Fibroblast of mammary gland (primary cell): ENCODE results near the gene MTUS2.

Source experiments
- DNase-seq: peaks from one replicate; pipeline ENCODE4 v3.0.0-alpha.2; 2010; ENCODE audit warnings: low read depth
- H3K4me3 ChIP-seq: 2 replicates; pipeline ENCODE4 v1.5.1; 2011; ENCODE audit warnings: low read depth, mild to moderate bottlenecking, low read length, moderate library complexity; ENCODE audit not compliant: control insufficient read depth
- TF ChIP-seq, protein P1 (sequence below): conservative IDR thresholded peaks from 2 replicates; pipeline ENCODE4 v1.5.1; 2011; ENCODE audit warnings: low read depth, low read length, inconsistent platforms; ENCODE audit not compliant: control insufficient read depth, insufficient read depth

MTUS2 gene

DNA sequence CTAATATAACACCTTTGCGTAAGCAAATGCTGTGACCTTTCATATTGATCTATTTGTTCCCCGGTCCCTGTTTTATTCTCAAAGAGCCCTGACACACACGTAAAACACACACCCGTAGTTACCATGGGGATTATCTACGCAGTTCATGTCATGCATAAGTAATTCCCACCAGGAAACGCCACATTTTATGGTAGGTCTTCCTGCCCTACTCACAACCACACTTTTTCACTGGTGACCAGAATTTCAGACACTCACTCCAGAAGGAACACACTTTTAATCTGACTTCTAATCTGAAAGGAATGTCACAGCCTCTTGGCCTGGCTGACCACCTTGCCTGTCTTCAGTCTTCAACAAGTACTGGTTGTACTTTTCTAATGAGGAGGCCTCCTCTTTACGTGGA lies 728.6 kb downstream of the MTUS2 start:
- TF ChIP-seq, protein P1, sequence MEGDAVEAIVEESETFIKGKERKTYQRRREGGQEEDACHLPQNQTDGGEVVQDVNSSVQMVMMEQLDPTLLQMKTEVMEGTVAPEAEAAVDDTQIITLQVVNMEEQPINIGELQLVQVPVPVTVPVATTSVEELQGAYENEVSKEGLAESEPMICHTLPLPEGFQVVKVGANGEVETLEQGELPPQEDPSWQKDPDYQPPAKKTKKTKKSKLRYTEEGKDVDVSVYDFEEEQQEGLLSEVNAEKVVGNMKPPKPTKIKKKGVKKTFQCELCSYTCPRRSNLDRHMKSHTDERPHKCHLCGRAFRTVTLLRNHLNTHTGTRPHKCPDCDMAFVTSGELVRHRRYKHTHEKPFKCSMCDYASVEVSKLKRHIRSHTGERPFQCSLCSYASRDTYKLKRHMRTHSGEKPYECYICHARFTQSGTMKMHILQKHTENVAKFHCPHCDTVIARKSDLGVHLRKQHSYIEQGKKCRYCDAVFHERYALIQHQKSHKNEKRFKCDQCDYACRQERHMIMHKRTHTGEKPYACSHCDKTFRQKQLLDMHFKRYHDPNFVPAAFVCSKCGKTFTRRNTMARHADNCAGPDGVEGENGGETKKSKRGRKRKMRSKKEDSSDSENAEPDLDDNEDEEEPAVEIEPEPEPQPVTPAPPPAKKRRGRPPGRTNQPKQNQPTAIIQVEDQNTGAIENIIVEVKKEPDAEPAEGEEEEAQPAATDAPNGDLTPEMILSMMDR, result no peak
- DNase-seq, result no peak

GRCh38 chr13:29550430-29550988 lies 730.4 kb downstream of the MTUS2 start:
- TF ChIP-seq, protein P1, result no peak

More for the DNA sequence above, 728.6 kb downstream of the MTUS2 start:
- H3K4me3 ChIP-seq, result no peak overlapping the region

DNA sequence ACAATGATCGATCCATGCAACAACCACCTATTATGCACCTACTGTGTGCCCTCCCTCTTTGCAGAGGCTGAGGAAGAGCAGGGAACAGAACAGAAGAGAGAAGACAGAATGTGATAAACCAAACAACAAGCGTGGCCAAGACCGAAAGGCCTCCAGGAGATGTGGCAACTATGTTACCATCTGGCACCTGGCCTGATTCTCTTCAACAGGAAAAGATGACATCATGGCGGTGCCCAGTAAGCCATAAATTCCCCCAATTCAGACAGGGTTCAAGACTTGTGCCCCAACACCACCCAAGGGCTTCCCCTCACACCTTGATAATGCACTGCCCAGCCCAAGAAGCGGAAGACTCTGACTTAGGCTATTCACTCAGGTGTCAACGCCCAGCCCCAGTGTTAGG lies 731.1 kb downstream of the MTUS2 start:
- DNase-seq, result no peak
- no peak overlapping the region for H3K4me3 ChIP-seq
- TF ChIP-seq, protein P1, result no peak

More at GRCh38 chr13:29550430-29550988, 730.4 kb downstream of the MTUS2 start:
- no peak overlapping the region for H3K4me3 ChIP-seq
- no peak for DNase-seq
